HepG2 (cell line): ENCODE data around the gene HCFC1. TPM values are rescaled to one million over a fixed set of nuclear protein-coding genes. Genes with fewer than 3 reads are reported as not detected.

Experiments
- ATAC-seq: fragments of 200-7000 bp; cut with Tn5 transposase; 3 replicates; pipeline ENCODE4 v1.9.1; 2020; ENCODE audit warnings: mild to moderate bottlenecking, moderate library complexity
- BruUV-seq: library from RNA; stranded (reverse); fragments of 400-500 nt; replicated peaks from 2 replicates; lab custom pipeline; 2021; lab: Mats Ljungman, UMichigan
- CTCF ChIA-PET: fragments of 300-600 bp; formaldehyde crosslinking; extraction: SDS; loops from one replicate; lab custom pipeline; 2021; ENCODE audit warnings: low total read pairs, inconsistent platforms, low intra/inter-chr PET ratio; lab: Yijun Ruan, JAX
- POLR2A ChIA-PET: fragments of 350-600 bp; sonication (Branson Sonifier 250); formaldehyde crosslinking; loops from one replicate; lab custom pipeline; 2020; ENCODE audit warnings: antibody characterized with exemption, inconsistent platforms; lab: Yijun Ruan, JAX
- DNase-seq: peaks from one replicate; pipeline ENCODE4 v3.0.0-alpha.2; 2015; ENCODE audit warnings: low spot score
- FAIRE-seq: peaks from 3 replicates; lab custom pipeline; 2011; peaks lifted over from hg19 to GRCh38; lab: Jason Lieb, UNC
- H2AFZ ChIP-seq: one replicate; pipeline ENCODE4 v1.6.1; 2011; ENCODE audit warnings: low read length, inconsistent platforms
- H3K27ac ChIP-seq: fragments of 300-600 bp; 3 replicates; pipeline ENCODE4 v1.8.0; 2011; ENCODE audit warnings: mixed run types, mild to moderate bottlenecking, mixed read lengths, low read length, inconsistent platforms; ENCODE audit not compliant: insufficient read depth; ENCODE audit errors: extremely low read length
- H3K27me3 ChIP-seq, 2 experiments: fragments of 200-600 bp in 1 of 2; 2 replicates in 1 of 2; 3 replicates in 1 of 2; pipeline versions ENCODE4 v1.6.0 to v1.8.0; 2011; ENCODE audit warnings: low read length in 2 of 2, mild to moderate bottlenecking in 2 of 2, moderate library complexity in 2 of 2, inconsistent platforms in 1 of 2; ENCODE audit not compliant: insufficient read depth in 2 of 2, control insufficient read depth in 1 of 2
- H3K36me3 ChIP-seq, 2 experiments: fragments of 200-600 bp in 1 of 2; replicated peaks in 1 of 2; 2 replicates in 1 of 2; 3 replicates in 1 of 2; pipeline versions ENCODE4 v1.5.1 to v1.8.0; 2011; ENCODE audit warnings: low read length in 2 of 2, inconsistent platforms in 1 of 2; ENCODE audit not compliant: insufficient read depth in 2 of 2, control insufficient read depth in 1 of 2
- H3K4me1 ChIP-seq: 2 replicates; pipeline ENCODE4 v1.5.1; 2012; ENCODE audit warnings: low read length, inconsistent platforms; ENCODE audit not compliant: insufficient read depth
- H3K4me2 ChIP-seq: 2 replicates; pipeline ENCODE4 v1.6.0; 2011; ENCODE audit warnings: low read depth, low read length, inconsistent platforms
- H3K4me3 ChIP-seq, 3 experiments: fragments of 200-600 bp in 1 of 3; sonication (generic), shearing (Covaris generic) in 1 of 3; replicated peaks in 1 of 3; 2 replicates each; pipeline ENCODE4 v1.5.1; 2011 to 2016; ENCODE audit warnings: low read length in 3 of 3, inconsistent platforms in 2 of 3, low read depth in 2 of 3, mild to moderate bottlenecking in 2 of 3, control low read depth in 1 of 3, mixed read lengths in 1 of 3; ENCODE audit not compliant: insufficient read depth in 1 of 3
- H3K79me2 ChIP-seq: one replicate; pipeline ENCODE4 v1.6.1; 2011; ENCODE audit warnings: low read length, inconsistent platforms; ENCODE audit not compliant: insufficient read depth
- H3K9ac ChIP-seq: 2 replicates; pipeline ENCODE4 v1.6.0; 2011; ENCODE audit warnings: mild to moderate bottlenecking, low read depth, low read length, inconsistent platforms; ENCODE audit not compliant: insufficient read depth
- H3K9me3 ChIP-seq: 2 replicates; pipeline ENCODE4 v1.5.1; 2012; ENCODE audit warnings: mild to moderate bottlenecking, low read length
- H4K20me1 ChIP-seq: 2 replicates; pipeline ENCODE4 v1.6.0; 2011; ENCODE audit warnings: inconsistent platforms, mild to moderate bottlenecking, low read length, moderate library complexity; ENCODE audit not compliant: insufficient read depth
- MED1 ChIP-seq: sonication (generic); formaldehyde crosslinking; IDR thresholded peaks from 2 replicates; pipeline ENCODE4 v1.4.0; 2020; ENCODE audit warnings: missing genetic modification reagents
- NCOA1 ChIP-seq: sonication (generic); formaldehyde crosslinking; IDR thresholded peaks from 2 replicates; pipeline ENCODE4 v1.9.0; 2021; ENCODE audit warnings: missing genetic modification reagents
- NFE2L1 ChIP-seq: sonication (generic); formaldehyde crosslinking; IDR thresholded peaks from 2 replicates; pipeline ENCODE4 v1.4.0; 2020; ENCODE audit warnings: missing genetic modification reagents, mild to moderate bottlenecking, borderline replicate concordance
- RELA ChIP-seq: sonication (generic); formaldehyde crosslinking; IDR thresholded peaks from 2 replicates; pipeline ENCODE4 v1.4.0; 2020; ENCODE audit warnings: missing genetic modification reagents
- ZNF572 ChIP-seq: sonication (generic); formaldehyde crosslinking; IDR thresholded peaks from 2 replicates; pipeline ENCODE4 v1.5.1; 2020; ENCODE audit warnings: mild to moderate bottlenecking, missing genetic modification reagents
- ZNF747 ChIP-seq: sonication (generic); formaldehyde crosslinking; IDR thresholded peaks from 2 replicates; pipeline ENCODE4 v1.8.1; 2023; ENCODE audit warnings: missing genetic modification reagents, mild to moderate bottlenecking, borderline replicate concordance
- ZNF782 ChIP-seq: sonication (generic); formaldehyde crosslinking; IDR thresholded peaks from 2 replicates; pipeline ENCODE4 v1.4.0; 2020; ENCODE audit warnings: missing genetic modification reagents, mild to moderate bottlenecking, borderline replicate concordance
- WGBS: methylation state at CpG from one replicate; pipeline ENCODE4 v1.1.6; 2017; ENCODE audit warnings: low lambda C conversion rate; 5-methylcytosine and 5-hydroxymethylcytosine counted together
- in situ Hi-C: cut with HindIII; loops from 2 replicates; pipeline ENCODE4 v1.10.0; 2017; ENCODE audit warnings: low pct_unique_long_range_greater_than_20kb; ENCODE audit not compliant: extremely low pct_ligation_motif_present
- intact Hi-C: fragments of 100-400 bp; cut with micrococcal nuclease; formaldehyde crosslinking; loops from one replicate; pipeline ENCODE4 v1.10.0; 2022; ENCODE audit not compliant: unreplicated experiment
- polyA plus RNA-seq, 8 experiments: library from polyadenylated mRNA; depleted of rRNA in 3 of 8; stranded (reverse) in 7 of 8; unstranded in 1 of 8; fragments of >200 nt; fragmentation: Illumina TruSeq in 4 of 8; extraction: Trizol in 4 of 8; gene quantifications; 2 replicates each; pipeline versions ENCODE4 v1.2.1 to v1.2.3, GENCODE V29; 2011 to 2016; ENCODE audit warnings: low read depth in 4 of 8, missing spikeins in 1 of 8, mixed read lengths in 1 of 8; ENCODE audit not compliant: insufficient read depth in 1 of 8
- total RNA-seq, 5 experiments: library from RNA; depleted of rRNA; stranded (reverse); fragments of >200 nt; fragmentation: Illumina TruSeq; extraction: Trizol; gene quantifications; 2 replicates each; pipeline ENCODE4 v1.2.3, GENCODE V29; 2016; ENCODE audit warnings: low read depth in 1 of 5
- TF ChIP-seq, protein P1 (sequence below), 2 experiments: sonication (generic) in 1 of 2; formaldehyde crosslinking in 1 of 2; IDR thresholded peaks; 2 replicates each; pipeline versions ENCODE4 v1.4.0 to v1.6.1; 2016 to 2020; ENCODE audit warnings: borderline replicate concordance in 1 of 2, low read depth in 1 of 2, mild to moderate bottlenecking in 1 of 2, missing genetic modification reagents in 1 of 2
- TF ChIP-seq, protein P2 (sequence below): sonication (generic); formaldehyde crosslinking; conservative IDR thresholded peaks from 2 replicates; pipeline ENCODE4 v1.8.0; 2022; ENCODE audit warnings: low read depth, missing genetic modification reagents

Gene HCFC1
- total and polyA plus RNA-seq, 2 of the 13 experiments (the other 11 are each of a cell fraction or from before 2014, with no cell fraction given) = 5.8 to 17.8 TPM

DNA sequence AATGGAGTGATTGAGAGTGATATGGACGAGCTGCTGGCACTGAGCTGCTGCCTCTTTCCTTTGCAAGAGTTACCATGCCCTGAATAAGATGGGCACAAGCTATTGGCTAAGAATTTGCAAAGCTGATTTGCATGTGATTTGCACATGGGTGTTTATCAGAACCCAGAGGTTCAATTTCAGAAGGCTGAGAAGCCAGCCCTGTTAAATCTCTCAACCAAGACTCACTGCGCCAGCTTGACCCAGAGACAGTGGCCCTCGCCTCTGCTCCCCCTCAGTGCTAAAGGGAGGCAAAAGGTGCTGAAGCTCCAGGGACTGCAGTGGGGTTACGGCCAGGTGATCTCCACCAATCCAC is 46.3 kb downstream of the HCFC1 start (continued):
- TF ChIP-seq, protein P1, sequence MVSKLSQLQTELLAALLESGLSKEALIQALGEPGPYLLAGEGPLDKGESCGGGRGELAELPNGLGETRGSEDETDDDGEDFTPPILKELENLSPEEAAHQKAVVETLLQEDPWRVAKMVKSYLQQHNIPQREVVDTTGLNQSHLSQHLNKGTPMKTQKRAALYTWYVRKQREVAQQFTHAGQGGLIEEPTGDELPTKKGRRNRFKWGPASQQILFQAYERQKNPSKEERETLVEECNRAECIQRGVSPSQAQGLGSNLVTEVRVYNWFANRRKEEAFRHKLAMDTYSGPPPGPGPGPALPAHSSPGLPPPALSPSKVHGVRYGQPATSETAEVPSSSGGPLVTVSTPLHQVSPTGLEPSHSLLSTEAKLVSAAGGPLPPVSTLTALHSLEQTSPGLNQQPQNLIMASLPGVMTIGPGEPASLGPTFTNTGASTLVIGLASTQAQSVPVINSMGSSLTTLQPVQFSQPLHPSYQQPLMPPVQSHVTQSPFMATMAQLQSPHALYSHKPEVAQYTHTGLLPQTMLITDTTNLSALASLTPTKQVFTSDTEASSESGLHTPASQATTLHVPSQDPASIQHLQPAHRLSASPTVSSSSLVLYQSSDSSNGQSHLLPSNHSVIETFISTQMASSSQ (IDR thresholded peaks at IDR 0.05; ENCODE audit: low read depth) = no peak
- TF ChIP-seq, protein P1 (CRISPR knock-in tag; IDR thresholded peaks at IDR 0.05; ENCODE audit: borderline replicate concordance) = no peak
- TF ChIP-seq ZNF782 (CRISPR knock-in tag) = no peak
- no peak for TF ChIP-seq RELA
- no peak for TF ChIP-seq MED1
- TF ChIP-seq ZNF572 = no peak

- no peaks in the 10 kb centered on the region for H3K9me3 ChIP-seq
- peak overlapping the region; percentile 40 for H3K27ac ChIP-seq
- intact Hi-C loops = loop anchor here (2.0 kb wide), 1 partner anchor 22 kb away; no protein-coding TSS in a partner anchor
- in situ Hi-C loops = no loop called here
- no peaks in the 10 kb centered on the region for H3K36me3 ChIP-seq
- no peaks in the 10 kb centered on the region; a peak in 1 of 5 replicates for H3K27me3 ChIP-seq
- CTCF ChIA-PET = interaction anchor here (2.3 to 4.4 kb wide), 2 partner anchors 23 to 29 kb away, joined by 8 to 29 read pairs; no protein-coding TSS in a partner anchor
- peak; percentile 58 for DNase-seq
- WGBS = 58% methylated on average over 2 of the region's 14 CpGs
- no peaks in the 10 kb centered on the region for H3K79me2 ChIP-seq
- H4K20me1 ChIP-seq = no peaks in the 10 kb centered on the region
- no peak overlapping the region for H2AFZ ChIP-seq
- peak overlapping the region; percentile 61 for H3K4me2 ChIP-seq
- peak overlapping the region; percentile 52; the same call in 1 of the 2 replicates for H3K9ac ChIP-seq
- H3K4me3 ChIP-seq = peak overlapping the region in 1 of 3 experiments; percentile 16; a peak in 1 of 6 replicates
- BruUV-seq = no TSS peak
- peak; percentile 89 for FAIRE-seq
- POLR2A ChIA-PET = interaction anchor here (1.4 to 3.7 kb wide), 3 partner anchors 11 to 24 kb away, joined by 4 to 20 read pairs (median 9); partner anchors contain the start of gene NAA10
- peak; percentile 33 for ATAC-seq
- peaks cover 61% of the 10 kb centered on the region for H3K4me1 ChIP-seq
- TF ChIP-seq, protein P1 (IDR thresholded peaks at IDR 0.05; ENCODE audit: low read depth) = no peak
- TF ChIP-seq, protein P1 (CRISPR knock-in tag; IDR thresholded peaks at IDR 0.05; ENCODE audit: borderline replicate concordance) = no peak
- TF ChIP-seq NFE2L1 (CRISPR knock-in tag) (no peak), ZNF747 (no peak), NCOA1 (CRISPR knock-in tag) (no peak), RELA (no peak)
- TF ChIP-seq, protein P2, sequence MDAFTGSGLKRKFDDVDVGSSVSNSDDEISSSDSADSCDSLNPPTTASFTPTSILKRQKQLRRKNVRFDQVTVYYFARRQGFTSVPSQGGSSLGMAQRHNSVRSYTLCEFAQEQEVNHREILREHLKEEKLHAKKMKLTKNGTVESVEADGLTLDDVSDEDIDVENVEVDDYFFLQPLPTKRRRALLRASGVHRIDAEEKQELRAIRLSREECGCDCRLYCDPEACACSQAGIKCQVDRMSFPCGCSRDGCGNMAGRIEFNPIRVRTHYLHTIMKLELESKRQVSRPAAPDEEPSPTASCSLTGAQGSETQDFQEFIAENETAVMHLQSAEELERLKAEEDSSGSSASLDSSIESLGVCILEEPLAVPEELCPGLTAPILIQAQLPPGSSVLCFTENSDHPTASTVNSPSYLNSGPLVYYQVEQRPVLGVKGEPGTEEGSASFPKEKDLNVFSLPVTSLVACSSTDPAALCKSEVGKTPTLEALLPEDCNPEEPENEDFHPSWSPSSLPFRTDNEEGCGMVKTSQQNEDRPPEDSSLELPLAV (CRISPR knock-in tag) = no peak
Measured at GRCh38 chrX:153924149-153924861, 47.3 kb downstream of the HCFC1 start.
